Measurements from ENCODE around the gene TSHZ3.

DNA sequence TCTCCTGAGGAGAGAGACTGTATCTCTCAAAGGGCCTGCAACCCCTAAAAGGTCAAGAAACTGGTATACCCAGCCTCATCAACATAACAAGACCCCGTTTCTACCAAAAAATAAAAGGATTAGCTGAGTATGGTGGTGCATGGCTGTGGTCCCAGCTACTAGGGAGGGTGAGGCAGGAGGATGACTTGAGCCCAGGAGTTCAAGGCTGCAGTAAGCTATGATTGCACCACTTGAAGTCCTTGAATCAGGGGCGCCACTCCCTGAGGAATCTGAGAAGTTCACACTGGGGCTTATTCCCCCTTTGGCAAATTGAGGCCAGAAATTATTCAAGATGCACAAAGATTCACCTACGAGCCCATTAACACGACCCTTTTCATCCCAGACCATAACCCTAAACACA, 83.0 kb downstream of the TSHZ3 start:
- TF ChIP-seq ARNT (IDR thresholded peaks at IDR 0.05) (no peak), SUZ12 (IDR thresholded peaks at IDR 0.05) (no peak), ELF4 (IDR thresholded peaks at IDR 0.05) (no peak), FOXM1 (IDR thresholded peaks at IDR 0.05; ENCODE audit: borderline replicate concordance) (no peak), BHLHE40 (IDR thresholded peaks at IDR 0.05; ENCODE audit: borderline replicate concordance) (no peak)

Data from HEK293T (cell line).